ENCODE data around the gene VAMP2.

Gene VAMP2

GRCh38 chr17:8110456-8110804 is 52.3 kb downstream of the VAMP2 start:
- H3K4me3 ChIP-seq (ENCODE audit: low read length) = no peak overlapping the region

GRCh38 chr17:8109661-8110455 is 52.9 kb downstream of the VAMP2 start:
- TF ChIP-seq ZNF274 (IDR thresholded peaks at IDR 0.05; ENCODE audit: low read depth, low read length) = no peak
- no peak overlapping the region for H3K4me3 ChIP-seq (ENCODE audit: low read length)

More at GRCh38 chr17:8110456-8110804, 52.3 kb downstream of the VAMP2 start:
- TF ChIP-seq ZNF274 (IDR thresholded peaks at IDR 0.05; ENCODE audit: low read depth, low read length) = no peak

Measured in GM08714 (cell line).